AG04449 (cell line): Measurements from ENCODE around the gene TRMT13.

Source experiments
- CTCF ChIA-PET: fragments of 350-600 bp; formaldehyde crosslinking; extraction: SDS; loops from one replicate; lab custom pipeline; 2021; ENCODE audit warnings: antibody characterized with exemption; lab: Yijun Ruan, JAX
- POLR2A ChIA-PET: fragments of 400-600, 350-600 bp; formaldehyde crosslinking; extraction: SDS; loops from one replicate; lab custom pipeline; 2020; ENCODE audit warnings: antibody characterized with exemption, inconsistent platforms; lab: Yijun Ruan, JAX
- DNase-seq: peaks from one replicate; pipeline ENCODE4 v3.0.0-alpha.2; 2010; ENCODE audit warnings: low read depth, low spot score
- H3K4me3 ChIP-seq: 2 replicates; pipeline ENCODE4 v1.5.1; 2011; ENCODE audit warnings: low read depth, mild to moderate bottlenecking, control low read depth, low read length
- CTCF ChIP-seq: IDR thresholded peaks from one replicate; pipeline ENCODE4 v1.5.1; 2011; ENCODE audit warnings: mild to moderate bottlenecking, moderate library complexity, low read length, control low read depth, inconsistent platforms; ENCODE audit not compliant: insufficient read depth; ENCODE audit errors: missing control alignments

The TRMT13 gene

GRCh38 chr1:100107696-100108095 is 25.3 kb upstream of the TRMT13 start:
- ChIA-PET POLR2A (no interaction called here), CTCF (interaction anchor here (0.9 to 1.2 kb wide), 3 partner anchors 349 to 356 kb away, joined by 3 read pairs; no protein-coding TSS in a partner anchor)
- TF ChIP-seq CTCF: no peak
- no peak for DNase-seq
- no peak overlapping the region for H3K4me3 ChIP-seq

- CTCF ChIA-PET: no interaction called here
- no peak for TF ChIP-seq CTCF
- DNase-seq: no peak
- POLR2A ChIA-PET: no interaction called here
- no peak overlapping the region for H3K4me3 ChIP-seq
Observed at GRCh38 chr1:100109554-100110066, 23.4 kb upstream of the TRMT13 start.

- DNase-seq: no peak
- H3K4me3 ChIP-seq: no peak overlapping the region
- no peak for TF ChIP-seq CTCF
- ChIA-PET POLR2A (no interaction called here), CTCF (interaction anchor here (1.1 kb wide), 1 partner anchor 12 kb away, joined by 3 read pairs; no protein-coding TSS in a partner anchor)
Observed at GRCh38 chr1:100115524-100115923, 17.4 kb upstream of the TRMT13 start.

DNA sequence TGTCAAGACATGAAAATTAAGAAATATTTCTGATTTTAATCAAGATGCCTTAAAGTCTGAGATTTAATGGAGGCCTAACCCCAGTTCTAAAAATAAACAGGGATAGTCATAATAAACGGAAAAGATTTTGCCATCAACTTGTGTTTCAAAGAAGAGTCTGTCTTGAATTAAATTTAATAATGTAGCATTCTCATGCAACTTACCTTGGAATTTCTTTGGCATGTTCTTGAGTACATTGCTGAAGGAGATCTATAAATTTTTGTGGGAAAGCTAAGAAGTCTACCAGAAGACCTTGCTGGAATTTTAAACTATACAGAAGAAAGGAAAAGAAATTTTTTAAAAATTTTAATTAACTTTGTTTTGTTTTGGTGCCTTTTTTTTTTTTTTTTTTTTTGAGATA is 10.8 kb upstream of the TRMT13 start:
- ChIA-PET CTCF (no interaction called here), POLR2A (no interaction called here)
- TF ChIP-seq CTCF: no peak
- no peak for DNase-seq
- H3K4me3 ChIP-seq: no peak overlapping the region

DNA sequence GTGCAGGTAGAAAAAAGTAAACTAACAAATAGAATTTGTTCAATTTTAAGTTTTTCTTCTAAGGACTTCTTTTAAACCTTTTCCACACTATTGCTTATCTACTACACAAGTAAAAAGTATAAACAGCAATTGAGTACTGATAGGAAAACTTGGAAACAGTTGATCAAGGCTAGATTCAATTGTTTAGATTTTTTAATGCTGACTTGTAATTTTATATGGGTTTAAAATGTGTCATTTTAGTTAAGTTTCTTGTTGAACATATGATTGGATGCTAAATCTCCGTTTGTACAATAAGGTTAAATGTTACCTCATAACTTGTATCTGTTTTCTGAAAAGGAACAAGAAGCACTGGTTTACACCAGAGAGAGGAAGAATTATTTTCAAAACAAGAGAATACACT is 5.7 kb upstream of the TRMT13 start:
- H3K4me3 ChIP-seq: no peak overlapping the region
- DNase-seq: no peak
- TF ChIP-seq CTCF: no peak
- CTCF ChIA-PET: interaction anchor here (0.9 to 1.2 kb wide), 2 partner anchors 11 to 332 kb away, joined by 3 read pairs; no protein-coding TSS in a partner anchor
- POLR2A ChIA-PET: no interaction called here

- ChIA-PET CTCF (no interaction called here), POLR2A (no interaction called here)
- TF ChIP-seq CTCF: no peak
- DNase-seq: no peak
- H3K4me3 ChIP-seq: no peak overlapping the region
Observed at GRCh38 chr1:100130552-100131077, 2.3 kb upstream of the TRMT13 start.
